GM21576 (cell line): ENCODE results near the gene MAD1L1.
"Not testable (repeated sequence)": the region's sequence is repeated elsewhere in the genome, so short reads cannot be mapped to it uniquely, and the experiment has no call there.

ENCODE experiments used
- ATAC-seq: cut with Tn5 transposase; IDR thresholded peaks from one replicate; pipeline ENCODE4 v1.9.1; 2021; ENCODE audit warnings: mild to moderate bottlenecking, moderate library complexity; ENCODE audit not compliant: unreplicated experiment

Gene MAD1L1

DNA sequence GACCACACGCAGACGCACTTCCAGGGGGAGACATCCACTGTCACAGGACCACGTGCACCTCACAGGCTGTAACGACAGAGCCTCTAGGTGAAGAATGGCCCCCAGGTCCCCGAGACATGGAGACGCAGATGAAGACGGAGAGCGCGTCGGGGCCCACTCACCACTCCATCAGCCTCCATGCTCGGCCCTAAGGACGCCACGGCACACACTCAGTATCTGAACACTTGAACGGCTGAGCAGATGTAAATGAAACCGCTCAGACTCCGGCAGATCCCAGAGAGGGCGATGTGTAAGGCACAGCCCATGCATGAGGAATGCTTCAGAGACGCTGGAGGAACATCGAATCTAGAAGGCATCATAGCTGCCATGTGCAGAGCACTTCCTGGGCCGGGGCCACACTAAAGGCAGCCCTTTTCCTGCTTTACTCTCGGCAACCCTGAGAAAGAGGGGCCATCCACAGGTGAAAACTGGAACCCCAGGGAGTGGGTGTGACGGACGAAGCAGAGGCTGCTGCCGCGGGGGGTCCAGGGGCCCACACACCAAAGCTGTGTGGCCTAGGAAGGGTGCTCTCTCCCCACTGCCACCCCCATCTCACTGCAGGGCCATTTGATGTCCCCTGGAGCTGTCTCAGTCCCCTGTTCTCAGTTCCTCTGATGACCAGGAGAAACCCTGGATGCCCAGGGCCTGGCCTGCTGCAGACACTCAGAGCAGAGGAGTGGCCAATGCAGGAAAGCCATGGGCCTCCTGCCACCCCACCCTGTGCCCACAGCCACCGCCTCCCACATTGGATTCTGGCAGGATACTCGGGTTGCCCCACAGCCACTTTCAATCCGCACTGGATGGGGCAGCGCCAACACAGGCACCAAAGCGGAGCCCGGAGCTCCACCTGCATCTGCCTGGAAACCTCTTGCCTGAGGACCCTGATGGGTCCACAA lies 253.8 kb downstream of the MAD1L1 start:
- ATAC-seq, result no peak

DNA sequence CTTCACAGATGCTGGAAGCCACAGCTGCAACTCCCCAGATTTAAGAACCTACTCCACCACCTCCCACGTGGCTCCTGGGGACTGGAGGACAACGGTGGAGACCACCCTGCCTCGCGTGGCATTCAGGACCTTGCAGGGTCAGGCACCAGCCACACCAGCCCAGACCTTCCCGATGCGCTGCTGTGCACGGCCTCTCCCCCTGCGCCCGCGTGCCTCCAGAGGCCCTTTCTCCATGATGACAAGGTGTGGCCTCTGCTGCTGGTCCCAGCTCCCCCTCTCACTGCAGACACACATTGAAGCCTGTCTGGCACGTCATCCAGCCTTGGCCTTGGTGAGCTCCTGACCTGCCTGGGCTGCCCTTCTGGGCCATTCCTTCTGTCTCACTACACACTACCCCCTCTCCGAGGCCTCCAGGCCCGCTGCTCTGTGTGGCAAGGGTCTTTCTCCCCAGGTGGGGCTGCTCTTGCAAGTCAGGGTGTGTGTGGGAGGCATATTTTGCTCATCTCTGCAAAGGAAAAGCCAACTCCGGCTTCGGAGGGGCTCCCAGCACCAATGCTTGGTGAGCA lies 254.8 kb downstream of the MAD1L1 start:
- ATAC-seq, result no peak

DNA sequence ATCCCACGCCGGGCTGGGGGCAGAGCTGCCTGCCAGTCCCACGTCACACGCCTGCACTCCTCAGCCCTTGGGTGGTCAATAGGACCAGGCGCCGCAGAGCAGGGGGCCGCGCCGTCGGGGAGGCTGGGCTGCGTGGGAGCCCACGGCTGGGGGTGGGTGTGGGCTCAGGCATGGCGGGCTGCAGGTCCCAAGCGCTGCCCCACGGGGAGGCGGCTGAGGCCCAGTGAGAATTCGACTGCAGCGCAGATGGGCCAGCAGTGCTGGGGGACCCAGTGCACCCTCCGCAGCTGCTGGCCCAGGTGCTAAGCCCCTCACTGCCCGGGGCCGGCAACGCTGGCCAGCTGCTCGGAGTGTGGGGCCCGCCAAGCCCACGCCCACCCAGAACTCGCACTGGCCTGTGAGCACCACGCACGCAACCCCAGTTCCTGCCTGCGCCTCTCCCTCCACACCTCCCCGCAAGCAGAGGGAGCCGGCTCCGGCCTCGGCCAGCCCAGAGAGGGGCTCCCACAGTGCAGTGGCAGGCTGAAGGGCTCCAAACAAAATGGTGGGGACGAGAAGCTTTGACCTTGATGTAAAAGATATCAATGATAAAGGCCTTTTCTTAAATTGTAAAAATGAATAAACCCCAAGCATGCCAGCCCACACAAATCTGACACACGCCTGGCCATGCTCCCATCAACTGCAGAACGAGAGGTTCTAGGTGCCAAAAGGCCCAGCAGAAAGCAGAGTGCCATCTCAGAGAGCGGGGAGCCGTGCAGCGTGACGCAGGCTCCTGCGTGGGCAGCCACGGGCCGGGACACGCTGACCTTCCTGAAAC lies 255.5 kb downstream of the MAD1L1 start:
- no peak for ATAC-seq

DNA sequence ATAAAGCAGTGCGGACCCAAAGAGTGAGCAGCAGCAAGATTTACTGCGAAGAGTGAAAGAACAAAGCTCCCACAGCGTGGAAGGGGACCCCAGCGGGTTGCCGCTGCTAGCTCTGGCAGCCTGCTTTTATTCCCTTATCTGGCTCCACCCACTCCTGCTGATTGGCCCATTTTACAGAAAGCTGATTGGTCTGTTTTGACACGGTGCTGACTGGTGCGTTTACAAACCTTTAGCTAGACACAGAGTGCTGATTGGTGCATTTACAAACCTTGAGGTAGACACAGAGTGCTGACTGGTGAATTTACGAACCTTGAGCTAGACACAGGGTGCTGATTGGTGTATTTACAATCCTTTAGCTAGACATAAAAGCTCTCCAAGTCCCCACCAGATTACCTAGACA lies 256.2 kb downstream of the MAD1L1 start:
- ATAC-seq, result not testable (repeated sequence)

DNA sequence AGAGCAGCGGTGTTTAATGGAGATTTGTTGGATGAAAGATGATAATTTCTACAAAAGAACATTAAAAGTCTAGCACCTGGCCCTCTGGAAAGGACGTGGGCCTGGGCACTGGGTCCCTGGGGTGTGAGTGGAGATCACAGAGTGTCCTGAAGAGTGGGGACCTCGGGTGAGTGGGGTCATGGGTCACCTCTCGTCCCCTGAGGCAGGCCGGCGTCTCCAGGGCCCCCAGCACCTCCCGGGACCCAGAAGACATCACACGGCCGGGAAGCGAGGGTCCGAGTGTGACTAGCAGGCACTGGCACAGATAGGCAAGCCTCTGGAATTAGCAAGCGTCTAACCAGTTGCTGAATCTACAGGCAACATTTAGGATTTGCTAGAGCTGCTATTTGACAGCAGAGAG lies 257.2 kb downstream of the MAD1L1 start:
- ATAC-seq, result no peak

DNA sequence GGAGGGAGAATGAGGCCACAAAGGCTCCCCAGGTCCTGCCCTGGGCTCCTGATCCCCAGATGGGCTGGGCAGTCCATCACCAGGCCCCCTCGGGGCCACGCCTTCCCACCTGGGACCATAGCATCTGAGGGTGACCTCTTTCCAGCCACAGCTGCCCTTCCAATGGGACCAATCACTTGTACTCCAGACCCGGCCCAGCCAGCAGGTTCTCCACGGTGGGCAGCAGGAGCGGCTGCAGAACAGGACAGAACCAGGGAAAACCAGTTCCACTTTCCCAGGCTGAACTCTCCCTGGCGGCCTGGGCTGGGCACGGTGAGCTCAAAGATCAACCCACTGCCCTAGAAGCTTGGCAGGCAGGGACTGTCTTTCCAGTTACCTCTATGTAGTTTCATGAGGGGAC lies 257.6 kb downstream of the MAD1L1 start:
- no peak for ATAC-seq

DNA sequence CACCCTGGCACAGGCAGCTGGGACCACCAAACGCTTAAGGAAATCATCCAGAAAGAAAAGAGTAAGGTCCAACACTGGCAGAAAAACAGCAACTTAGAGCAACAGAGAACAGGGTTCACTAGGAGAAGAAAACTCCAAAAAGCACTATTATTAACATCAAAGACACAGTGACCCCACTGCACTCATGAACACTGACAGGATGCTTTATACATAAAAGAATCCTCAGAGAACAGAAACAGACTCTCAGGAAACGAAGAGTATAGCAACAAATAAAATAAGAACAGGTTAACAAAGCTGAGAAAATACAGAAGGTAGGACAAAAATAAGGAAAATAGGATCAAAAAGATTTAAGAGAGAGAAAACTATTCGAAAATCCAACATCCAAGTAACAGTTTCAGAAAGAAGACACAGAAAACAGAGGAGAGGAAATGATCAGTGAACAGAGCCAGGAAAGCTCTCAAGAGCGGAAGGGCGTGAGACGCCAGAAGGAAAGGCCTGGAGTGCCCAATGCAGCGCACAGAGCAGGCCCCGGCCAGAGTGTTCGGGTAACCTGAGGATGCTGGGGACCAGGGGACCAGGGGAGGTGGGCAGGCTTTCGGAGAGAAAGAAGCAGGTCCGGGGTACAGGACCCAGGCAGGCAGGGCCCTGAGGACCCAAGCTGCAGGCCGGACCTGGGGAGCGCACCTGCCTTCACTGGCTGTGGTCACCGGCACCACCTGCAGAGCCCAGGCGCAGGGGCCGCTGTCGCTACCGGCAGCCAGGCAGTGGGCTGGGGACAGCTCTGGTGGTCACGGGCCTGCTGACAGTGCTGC lies 258.2 kb downstream of the MAD1L1 start:
- ATAC-seq, result no peak

DNA sequence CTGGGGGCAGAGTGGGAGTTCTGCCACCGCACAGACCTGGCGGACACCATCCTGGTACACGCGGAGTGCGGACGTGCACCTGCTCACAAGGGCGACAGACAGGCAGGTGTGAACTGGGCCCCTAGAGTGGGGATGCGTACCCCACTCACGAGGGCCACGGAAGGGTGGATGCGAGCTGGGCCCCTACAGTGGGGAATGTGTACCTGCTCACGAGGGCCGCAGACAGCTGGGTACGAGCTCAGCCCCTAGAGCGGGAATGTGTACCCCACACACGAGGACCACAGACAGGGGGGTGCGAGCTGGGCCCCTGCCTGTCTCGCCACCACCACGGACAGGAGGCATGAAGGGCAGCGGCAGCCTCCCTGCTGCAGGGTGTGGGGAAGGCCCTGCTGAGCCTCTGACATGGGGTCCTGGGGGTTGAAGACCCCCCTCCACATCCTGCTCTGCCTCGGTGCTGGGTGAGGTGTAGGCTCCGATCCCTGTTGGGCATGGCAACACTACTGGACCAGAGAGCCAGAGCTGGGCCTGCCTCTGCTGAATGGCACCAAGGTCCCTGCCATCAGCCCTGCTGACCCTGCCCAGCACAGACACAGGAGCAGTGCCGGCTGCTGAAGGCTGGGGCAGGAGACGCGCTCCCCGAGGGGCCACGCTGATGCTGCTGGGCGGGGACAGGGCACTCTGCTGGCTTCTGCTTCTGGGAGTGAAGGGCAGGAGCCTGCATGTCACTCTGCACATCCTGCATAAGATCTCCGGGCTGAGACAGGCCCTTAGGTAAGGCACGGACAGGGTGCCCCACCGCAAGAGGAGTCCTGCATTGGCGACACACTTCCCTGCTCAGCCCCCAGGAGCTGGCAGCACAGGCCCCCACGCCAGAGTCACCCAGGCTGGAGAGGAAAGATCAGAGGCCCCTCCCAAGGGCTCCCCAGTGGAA lies 259.2 kb downstream of the MAD1L1 start:
- ATAC-seq, result no peak

DNA sequence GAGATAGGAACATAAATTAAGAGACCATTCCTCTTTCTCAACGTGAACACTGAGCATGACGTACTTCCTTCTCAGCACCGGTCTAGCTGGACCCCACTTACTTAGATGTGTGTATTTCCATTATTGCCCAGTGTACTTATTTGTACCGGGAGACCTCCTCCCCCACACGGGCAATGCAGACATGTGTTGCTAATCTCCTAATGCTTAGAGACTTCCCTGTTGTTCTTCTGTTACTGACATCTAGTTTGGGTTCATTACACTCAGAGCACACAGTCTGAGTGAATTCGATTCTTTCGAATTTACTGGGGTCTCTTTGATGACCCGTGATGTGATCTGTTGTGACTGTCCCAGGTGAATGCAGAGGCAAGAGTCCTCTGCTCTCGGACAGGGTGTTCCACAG lies 260.0 kb downstream of the MAD1L1 start:
- no peak for ATAC-seq

DNA sequence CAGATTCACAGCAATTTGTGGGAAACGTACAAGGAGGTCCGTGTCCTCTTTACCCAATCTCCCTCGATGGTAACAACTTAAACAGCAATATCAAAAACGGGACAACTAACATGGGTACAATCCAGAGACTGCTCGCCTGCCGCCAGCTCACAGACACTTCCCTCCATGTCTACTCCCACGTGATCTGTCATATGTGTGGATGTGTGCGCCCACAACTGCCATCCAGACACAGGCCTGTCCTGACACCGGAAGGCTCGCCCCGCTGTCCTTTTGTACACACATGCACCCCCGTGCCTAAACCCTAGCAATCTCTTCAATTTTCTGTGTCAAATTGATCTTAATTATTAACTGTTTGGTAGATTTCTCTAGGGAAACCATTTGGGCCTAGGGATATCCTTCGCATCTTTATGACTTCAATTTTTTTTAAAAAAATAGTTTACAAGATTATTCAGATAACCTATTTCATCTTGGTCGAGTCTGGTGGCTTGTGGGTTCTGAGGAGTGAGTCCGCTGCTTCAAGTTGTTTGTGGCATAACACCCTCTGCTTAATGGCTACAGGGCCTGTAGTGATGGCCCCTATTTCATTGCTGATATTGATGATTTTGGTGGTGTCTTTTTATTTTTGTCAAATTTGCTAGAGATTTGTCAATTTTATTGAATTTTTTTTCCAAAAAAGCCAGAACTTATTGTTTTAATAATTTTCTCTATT lies 260.6 kb downstream of the MAD1L1 start:
- ATAC-seq, result no peak

DNA sequence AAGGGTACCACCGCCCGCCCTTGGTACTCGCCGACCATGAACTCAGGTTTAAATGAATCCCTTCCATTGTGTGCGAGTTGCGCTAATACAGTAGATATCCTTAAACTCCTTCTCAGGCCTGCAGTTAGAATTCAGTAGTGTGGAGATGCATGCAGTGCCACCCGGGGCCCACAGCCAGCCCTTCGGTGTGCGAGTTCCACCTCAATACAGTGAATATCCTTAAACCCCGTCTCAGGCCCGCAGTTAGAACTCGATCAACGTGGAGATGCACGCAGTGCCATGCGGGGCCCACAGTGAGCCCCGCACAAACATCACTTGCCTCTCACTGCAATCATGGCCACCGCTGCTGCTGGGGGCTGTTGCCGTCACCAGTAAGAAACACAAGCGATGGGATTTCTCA lies 261.9 kb downstream of the MAD1L1 start:
- no peak for ATAC-seq

DNA sequence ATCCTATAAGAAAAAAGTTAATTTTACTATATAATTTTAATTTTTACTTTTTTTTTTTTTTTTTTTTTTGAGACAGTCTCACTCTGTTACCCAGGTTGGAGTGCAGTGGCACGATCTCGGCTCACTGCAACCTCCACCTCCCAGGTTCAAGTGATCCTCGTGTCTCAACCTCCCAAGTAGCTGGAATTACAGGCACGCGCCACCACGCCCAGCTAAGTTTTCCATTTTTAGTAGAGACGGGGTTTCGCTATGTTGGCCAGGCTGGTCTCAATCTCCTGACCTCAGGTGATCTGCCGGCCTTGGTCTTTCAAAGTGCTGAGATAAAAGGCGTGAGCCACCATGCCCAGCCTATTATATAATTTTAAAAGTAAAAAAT lies 262.5 kb downstream of the MAD1L1 start:
- not testable (repeated sequence) for ATAC-seq

DNA sequence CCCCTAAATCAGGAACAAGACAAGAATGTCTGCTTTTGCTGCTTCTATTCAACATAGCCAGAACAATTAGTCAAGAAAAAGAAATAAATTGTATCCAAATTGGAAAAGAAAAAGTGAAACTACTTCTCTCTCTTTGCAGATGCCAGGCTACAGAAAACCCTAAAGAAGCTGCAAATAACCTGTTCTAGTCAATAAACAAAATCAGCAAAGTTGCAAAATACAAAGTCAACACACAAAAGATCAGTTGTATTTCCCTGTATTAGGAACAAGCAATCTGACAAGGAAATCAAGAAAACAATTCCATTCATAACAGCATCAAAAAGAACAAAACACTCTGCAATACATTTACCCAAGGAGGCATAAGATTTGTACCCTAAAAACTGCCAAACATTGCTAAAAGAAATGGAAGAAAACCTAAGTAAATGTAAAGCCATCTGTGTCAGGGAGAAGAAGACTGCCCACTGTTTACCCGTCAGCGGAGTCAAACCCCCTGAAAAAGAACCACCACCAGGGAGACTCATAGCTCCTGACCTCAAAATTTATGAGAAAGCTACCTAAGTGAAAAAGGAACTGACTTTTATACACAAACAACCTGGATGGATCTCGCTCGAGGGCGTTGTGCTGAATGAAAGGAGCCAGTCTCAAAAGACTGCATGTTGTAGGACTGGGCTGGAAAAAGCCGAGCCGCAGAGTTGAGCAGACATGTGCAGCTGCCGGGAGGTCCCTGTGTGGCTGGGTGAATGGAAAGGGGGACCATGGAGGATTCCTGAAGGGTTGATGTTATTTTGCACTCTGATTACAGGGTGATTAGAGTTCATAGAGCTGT lies 263.1 kb downstream of the MAD1L1 start:
- no peak for ATAC-seq

DNA sequence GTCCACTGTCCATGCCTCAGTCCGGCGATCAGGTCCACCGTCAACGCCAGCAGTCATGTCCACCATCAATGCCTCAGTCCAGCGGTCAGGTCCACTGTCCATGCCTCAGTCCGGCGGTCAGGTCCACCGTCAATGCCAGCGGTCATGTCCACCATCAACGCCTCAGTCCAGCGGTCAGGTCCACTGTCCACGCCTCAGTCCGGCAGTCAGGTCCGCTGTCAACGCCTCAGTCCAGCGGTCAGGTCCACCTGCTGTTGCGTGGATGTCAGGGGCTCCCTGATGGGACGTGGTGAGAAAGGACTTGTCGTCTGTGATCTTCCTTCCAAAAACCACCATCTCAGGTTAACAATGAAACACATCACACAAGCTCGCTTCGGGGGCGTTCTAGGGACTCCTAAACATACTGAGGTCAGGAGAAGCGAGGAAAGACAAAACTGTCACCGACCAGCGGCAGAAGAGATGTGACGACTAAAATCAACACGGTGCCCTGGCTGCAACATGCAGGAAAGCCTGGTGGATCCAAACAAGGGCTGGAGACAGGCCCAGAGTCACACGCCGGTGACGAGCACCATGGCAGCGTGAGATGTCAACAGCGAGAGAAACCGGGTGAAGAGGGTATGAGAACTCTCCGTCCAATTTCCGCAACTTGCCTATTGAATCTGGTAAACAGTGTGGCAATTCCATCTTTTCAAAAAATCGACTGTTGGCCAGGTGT lies 264.2 kb downstream of the MAD1L1 start:
- ATAC-seq, result no peak

DNA sequence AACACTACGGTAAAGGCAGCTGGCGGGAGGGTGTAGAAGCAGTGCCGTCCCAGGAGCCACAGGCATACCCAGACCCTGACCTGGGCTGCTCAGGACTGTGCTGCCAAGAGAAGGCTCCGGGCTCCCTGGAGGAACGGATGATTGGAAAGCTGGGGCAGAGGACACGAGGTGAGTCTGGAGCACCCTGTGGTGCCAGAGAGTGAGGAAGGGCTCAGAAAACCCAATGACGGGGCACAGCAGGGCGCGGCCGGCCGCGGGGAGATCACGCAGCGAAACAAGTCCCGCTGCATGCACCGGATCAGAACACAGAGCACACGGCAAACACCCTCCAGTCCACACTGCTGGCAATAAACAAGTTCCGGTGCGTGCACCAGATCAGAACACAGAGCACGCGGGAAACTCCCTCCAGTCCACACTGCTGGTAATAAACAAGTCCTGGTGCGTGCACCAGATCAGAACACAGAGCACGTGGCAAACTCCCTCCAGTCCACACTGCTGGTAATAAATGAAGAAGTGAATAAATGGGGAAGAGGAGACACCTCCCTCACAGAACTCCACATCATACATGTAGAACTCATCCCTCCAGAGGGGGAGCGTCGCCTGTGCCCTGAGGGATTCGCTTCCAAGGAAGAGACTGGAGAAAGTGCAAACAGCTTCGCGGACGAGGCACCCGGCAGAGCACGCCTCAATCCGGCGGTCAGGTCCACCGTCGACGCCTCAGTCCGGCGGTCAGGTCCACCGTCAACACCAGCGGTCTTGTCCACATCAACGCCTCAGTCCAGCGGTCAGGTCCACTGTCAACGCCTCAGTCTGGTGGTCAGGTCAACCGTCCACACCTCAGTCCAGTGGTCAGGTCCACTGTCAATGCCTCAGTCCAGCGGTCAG lies 265.0 kb downstream of the MAD1L1 start:
- ATAC-seq, result no peak

DNA sequence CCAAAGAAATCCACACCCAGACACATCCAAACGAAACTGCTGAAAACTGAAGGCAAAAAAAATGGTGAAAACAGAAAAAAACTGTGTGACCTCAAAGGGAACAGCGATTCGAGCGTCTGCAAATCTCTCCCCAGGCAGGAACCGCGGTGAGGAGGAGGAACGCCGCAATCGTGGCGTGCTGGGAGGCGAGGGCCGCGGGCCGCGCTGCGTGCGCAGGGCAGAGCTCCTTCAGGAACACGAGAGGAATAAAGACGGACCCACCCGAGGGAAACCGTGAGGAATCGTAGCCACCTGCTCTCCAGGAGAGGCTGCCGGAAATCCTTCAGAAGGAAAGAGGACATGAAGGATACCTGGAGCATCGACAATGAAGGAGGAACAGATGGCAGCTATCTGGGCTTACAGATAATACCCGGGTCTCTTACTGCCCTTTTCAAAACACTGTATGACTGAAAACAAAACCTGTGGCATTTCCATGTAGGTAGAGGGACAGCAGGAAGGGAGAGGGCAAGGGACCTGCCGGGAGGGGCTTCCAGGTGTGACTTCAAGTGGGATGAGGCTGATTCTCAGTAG lies 266.0 kb downstream of the MAD1L1 start:
- no peak for ATAC-seq
